MCF 10A (cell line): ENCODE measurements around the gene GLCCI1. TPM values are rescaled to one million over a fixed set of nuclear protein-coding genes. Genes with fewer than 3 reads are reported as not detected.

ENCODE experiments used
- BruUV-seq: library from RNA; stranded (reverse); fragments of 400-500 nt; replicated peaks from 2 replicates; lab custom pipeline; 2021; lab: Mats Ljungman, UMichigan
- CTCF ChIA-PET: fragments of 300-600 bp; sonication (Branson Sonifier 250); formaldehyde crosslinking; extraction: SDS; loops from one replicate; lab custom pipeline; 2021; ENCODE audit warnings: antibody characterized with exemption, inconsistent platforms; lab: Yijun Ruan, JAX
- POLR2A ChIA-PET: fragments of 300-600, 350-650 bp; sonication (Branson Sonifier 250); formaldehyde crosslinking; extraction: SDS; loops from one replicate; lab custom pipeline; 2020; ENCODE audit warnings: antibody characterized with exemption, inconsistent platforms; lab: Yijun Ruan, JAX
- DNase-seq: peaks from one replicate; pipeline ENCODE4 v3.0.0-alpha.2; 2018; ENCODE audit not compliant: unreplicated experiment
- H3K27ac Mint-ChIP-seq: one replicate; pipeline ENCODE4 v1.8.0; 2022; ENCODE audit warnings: mild to moderate bottlenecking, low read depth, mixed read lengths; ENCODE audit not compliant: unreplicated experiment
- H3K27me3 Mint-ChIP-seq: one replicate; pipeline ENCODE4 v1.8.0; 2022; ENCODE audit warnings: mixed read lengths; ENCODE audit not compliant: insufficient read depth, unreplicated experiment
- H3K36me3 Mint-ChIP-seq: one replicate; pipeline ENCODE4 v1.8.0; 2022; ENCODE audit warnings: mild to moderate bottlenecking, moderate library complexity, mixed read lengths; ENCODE audit not compliant: insufficient read depth, unreplicated experiment
- H3K4me1 Mint-ChIP-seq: one replicate; pipeline ENCODE4 v1.8.0; 2022; ENCODE audit warnings: mixed read lengths; ENCODE audit not compliant: insufficient read depth, unreplicated experiment
- H3K4me3 Mint-ChIP-seq: one replicate; pipeline ENCODE4 v1.8.0; 2022; ENCODE audit warnings: mild to moderate bottlenecking, moderate library complexity, mixed read lengths; ENCODE audit not compliant: unreplicated experiment
- H3K9me3 Mint-ChIP-seq: one replicate; pipeline ENCODE4 v1.8.0; 2022; ENCODE audit warnings: mixed read lengths; ENCODE audit not compliant: unreplicated experiment
- CTCF ChIP-seq: fragments of 200-600 bp; IDR thresholded peaks from one replicate; pipeline ENCODE4 v1.8.0; 2022; ENCODE audit warnings: antibody characterized with exemption, mild to moderate bottlenecking; ENCODE audit not compliant: unreplicated experiment
- intact Hi-C: fragments of 100-400 bp; cut with micrococcal nuclease; formaldehyde crosslinking; loops from 2 replicates; pipeline ENCODE4 v1.14.1; 2022
- total RNA-seq: library from RNA; stranded (reverse); gene quantifications from 2 replicates; pipeline ENCODE4 v1.2.3, GENCODE V29; 2022

The GLCCI1 gene
- total RNA-seq, 1 experiment from 2014 or later, result 5.3 TPM

- H3K4me3 Mint-ChIP-seq, result no peak overlapping the region
- no peak for DNase-seq
- no peak overlapping the region for H3K27ac Mint-ChIP-seq
- no peak for TF ChIP-seq CTCF
- H3K36me3 Mint-ChIP-seq, result no peaks in the 10 kb centered on the region
- intact Hi-C loops, result no loop called here
- ChIA-PET CTCF (interaction anchor here (0.5 to 0.6 kb wide), 2 partner anchors 323 to 524 kb away, joined by 3 to 4 read pairs; no protein-coding TSS in a partner anchor), POLR2A (no interaction called here)
- BruUV-seq, result no TSS peak
- H3K9me3 Mint-ChIP-seq, result no peaks in the 10 kb centered on the region
- H3K27me3 Mint-ChIP-seq, result no peaks in the 10 kb centered on the region
- H3K4me1 Mint-ChIP-seq, result no peaks in the 10 kb centered on the region
Measured at GRCh38 chr7:8113184-8113583, 144.6 kb downstream of the GLCCI1 start.

- TF ChIP-seq CTCF, result no peak
- no peak overlapping the region for H3K4me3 Mint-ChIP-seq
- no peak for DNase-seq
- no peaks in the 10 kb centered on the region for H3K36me3 Mint-ChIP-seq
- H3K9me3 Mint-ChIP-seq, result no peaks in the 10 kb centered on the region
- no peaks in the 10 kb centered on the region for H3K4me1 Mint-ChIP-seq
- no peak overlapping the region for H3K27ac Mint-ChIP-seq
- BruUV-seq, result no TSS peak
- intact Hi-C loops, result no loop called here
- CTCF ChIA-PET, result no interaction called here
- H3K27me3 Mint-ChIP-seq, result no peaks in the 10 kb centered on the region
- POLR2A ChIA-PET, result no interaction called here
Measured at GRCh38 chr7:8114175-8114574, 145.6 kb downstream of the GLCCI1 start.

- BruUV-seq, result no TSS peak
- H3K27me3 Mint-ChIP-seq, result no peaks in the 10 kb centered on the region
- no peak overlapping the region for H3K4me3 Mint-ChIP-seq
- intact Hi-C loops, result no loop called here
- no peaks in the 10 kb centered on the region for H3K4me1 Mint-ChIP-seq
- no peak overlapping the region for H3K27ac Mint-ChIP-seq
- no peaks in the 10 kb centered on the region for H3K36me3 Mint-ChIP-seq
- no peak for DNase-seq
- no peaks in the 10 kb centered on the region for H3K9me3 Mint-ChIP-seq
- ChIA-PET POLR2A (interaction anchor here (0.6 kb wide), 1 partner anchor 26 kb away, joined by 3 read pairs; no protein-coding TSS in a partner anchor), CTCF (no interaction called here)
- no peak for TF ChIP-seq CTCF
Measured at GRCh38 chr7:8115547-8116402, 147.2 kb downstream of the GLCCI1 start.

GRCh38 chr7:8117195-8117594, 148.6 kb downstream of the GLCCI1 start:
- Mint-ChIP-seq H3K9me3 (no peaks in the 10 kb centered on the region), H3K4me1 (no peaks in the 10 kb centered on the region), H3K27me3 (no peaks in the 10 kb centered on the region), H3K27ac (no peak overlapping the region), H3K4me3 (no peak overlapping the region), H3K36me3 (peaks cover 5% of the 10 kb centered on the region)
- no peak for TF ChIP-seq CTCF
- no TSS peak for BruUV-seq
- no peak for DNase-seq
- CTCF ChIA-PET, result interaction anchor here (0.6 kb wide), 1 partner anchor 1160 kb away, joined by 3 read pairs; no protein-coding TSS in a partner anchor
- POLR2A ChIA-PET, result no interaction called here
- intact Hi-C loops, result no loop called here
